HepG2 (cell line): ENCODE data around the gene LYSMD3. TPM values are rescaled to one million over a fixed set of nuclear protein-coding genes. Genes with fewer than 3 reads are reported as not detected.

Experiments used
- ELF3 ChIP-seq: IDR thresholded peaks from 2 replicates; pipeline ENCODE4 v1.6.1; 2016; ENCODE audit warnings: missing genetic modification reagents, missing compliant biosample characterization
- GMEB1 ChIP-seq: sonication (generic); formaldehyde crosslinking; IDR thresholded peaks from 2 replicates; pipeline ENCODE4 v1.5.1; 2020; ENCODE audit warnings: missing genetic modification reagents, mild to moderate bottlenecking, borderline replicate concordance
- MAFK ChIP-seq, 2 experiments: IDR thresholded peaks in 1 of 2; conservative IDR thresholded peaks in 1 of 2; 2 replicates each; pipeline ENCODE4 v1.6.1; 2011; ENCODE audit warnings: improper control_type of control experiment in 2 of 2, low read length in 2 of 2
- MXI1 ChIP-seq: IDR thresholded peaks from 3 replicates; pipeline ENCODE4 v1.6.1; 2012; ENCODE audit warnings: low read depth, low read length, inconsistent platforms, borderline replicate concordance
- PAXIP1 ChIP-seq: sonication (generic); formaldehyde crosslinking; conservative IDR thresholded peaks from 2 replicates; pipeline ENCODE4 v1.4.0; 2020; ENCODE audit warnings: mild to moderate bottlenecking, missing genetic modification reagents, moderate library complexity
- PHF20 ChIP-seq: sonication (generic); formaldehyde crosslinking; IDR thresholded peaks from 2 replicates; pipeline ENCODE4 v1.5.0; 2020; ENCODE audit warnings: mild to moderate bottlenecking, missing genetic modification reagents
- RFXAP ChIP-seq: sonication (generic); formaldehyde crosslinking; IDR thresholded peaks from 2 replicates; pipeline ENCODE4 v1.4.0; 2020; ENCODE audit warnings: missing genetic modification reagents, borderline replicate concordance
- SOX5 ChIP-seq: IDR thresholded peaks from 2 replicates; pipeline ENCODE4 v1.6.1; 2016; ENCODE audit warnings: borderline replicate concordance
- ZFAT ChIP-seq: sonication (generic); formaldehyde crosslinking; conservative IDR thresholded peaks from 2 replicates; pipeline ENCODE4 v1.8.1; 2023; ENCODE audit warnings: missing genetic modification reagents, inconsistent platforms
- ZFP90 ChIP-seq: sonication (generic); formaldehyde crosslinking; IDR thresholded peaks from 2 replicates; pipeline ENCODE4 v1.8.0; 2022; ENCODE audit warnings: missing genetic modification reagents, mild to moderate bottlenecking, inconsistent platforms, borderline replicate concordance
- ZMAT5 ChIP-seq: sonication (generic); formaldehyde crosslinking; IDR thresholded peaks from 2 replicates; pipeline ENCODE4 v1.5.0; 2020; ENCODE audit warnings: mild to moderate bottlenecking, low read depth, missing genetic modification reagents, borderline replicate concordance
- ZNF136 ChIP-seq: sonication (generic); formaldehyde crosslinking; IDR thresholded peaks from 2 replicates; pipeline ENCODE4 v1.8.1; 2022; ENCODE audit warnings: low read depth, mild to moderate bottlenecking, moderate library complexity, missing genetic modification reagents
- ZNF343 ChIP-seq: sonication (generic); formaldehyde crosslinking; IDR thresholded peaks from 2 replicates; pipeline ENCODE4 v1.4.0; 2020; ENCODE audit warnings: mild to moderate bottlenecking, missing genetic modification reagents
- ZNF414 ChIP-seq: sonication (generic); formaldehyde crosslinking; IDR thresholded peaks from 2 replicates; pipeline ENCODE4 v1.5.0; 2020; ENCODE audit warnings: missing genetic modification reagents
- ZNF441 ChIP-seq: sonication (generic); formaldehyde crosslinking; IDR thresholded peaks from 2 replicates; pipeline ENCODE4 v1.7.0; 2021; ENCODE audit warnings: missing genetic modification reagents, borderline replicate concordance
- ZNF710 ChIP-seq: sonication (generic); formaldehyde crosslinking; IDR thresholded peaks from 2 replicates; pipeline ENCODE4 v1.5.0; 2020; ENCODE audit warnings: mild to moderate bottlenecking, missing genetic modification reagents, borderline replicate concordance
- ZNF720 ChIP-seq: sonication (generic); formaldehyde crosslinking; IDR thresholded peaks from 2 replicates; pipeline ENCODE4 v1.4.0; 2020; ENCODE audit warnings: missing genetic modification reagents
- polyA plus RNA-seq, 8 experiments: library from polyadenylated mRNA; depleted of rRNA in 3 of 8; stranded (reverse) in 7 of 8; unstranded in 1 of 8; fragments of >200 nt; fragmentation: Illumina TruSeq in 4 of 8; extraction: Trizol in 4 of 8; gene quantifications; 2 replicates each; pipeline versions ENCODE4 v1.2.1 to v1.2.3, GENCODE V29; 2011 to 2016; ENCODE audit warnings: low read depth in 4 of 8, missing spikeins in 1 of 8, mixed read lengths in 1 of 8; ENCODE audit not compliant: insufficient read depth in 1 of 8
- total RNA-seq, 5 experiments: library from RNA; depleted of rRNA; stranded (reverse); fragments of >200 nt; fragmentation: Illumina TruSeq; extraction: Trizol; gene quantifications; 2 replicates each; pipeline ENCODE4 v1.2.3, GENCODE V29; 2016; ENCODE audit warnings: low read depth in 1 of 5

LYSMD3 gene
- total and polyA plus RNA-seq, 2 of the 13 experiments (the other 11 are each of a cell fraction or from before 2014, with no cell fraction given), result 9.1 to 13.8 TPM

- TF ChIP-seq ELF3 (peak; percentile 77), ZFAT (CRISPR knock-in tag) (no peak), ZMAT5 (CRISPR knock-in tag) (no peak), MAFK (conservative IDR thresholded peaks at IDR 0.05 in 1 of 2, IDR thresholded peaks at IDR 0.05 in 1 of 2; ENCODE audit: low read length in 2 of 2) (no peak), ZNF710 (no peak), PHF20 (peak; percentile 83), GMEB1 (CRISPR knock-in tag) (peak; percentile 99), ZNF343 (peak; percentile 79), ZNF441 (CRISPR knock-in tag) (0 out of 2 replicates have a peak, but pooled peaks have one; percentile 16), ZNF414 (CRISPR knock-in tag) (no peak; the same call in 1 of the 2 replicates), MXI1 (0 out of 3 replicates have a peak, but pooled peaks have one; percentile 41), RFXAP (CRISPR knock-in tag) (no peak), SOX5 (CRISPR knock-in tag) (no peak), ZNF136 (no peak), ZFP90 (CRISPR knock-in tag) (no peak), ZNF720 (CRISPR knock-in tag) (no peak), PAXIP1 (CRISPR knock-in tag) (no peak; the same call in 1 of the 2 replicates)
Measured at GRCh38 chr5:90529194-90529938, at the start of gene LYSMD3 (continued).
